UCSD-AML1 (cell line): ENCODE results near the gene MEIKIN.

Experiments used
- DNase-seq: peaks from one replicate; lab custom pipeline; 2025; ENCODE audit not compliant: unreplicated experiment; lab: John Stamatoyannopoulos, UW

MEIKIN gene

GRCh38 chr5:131773805-131774204, 171.7 kb downstream of the MEIKIN start:
- no peak for DNase-seq

DNA sequence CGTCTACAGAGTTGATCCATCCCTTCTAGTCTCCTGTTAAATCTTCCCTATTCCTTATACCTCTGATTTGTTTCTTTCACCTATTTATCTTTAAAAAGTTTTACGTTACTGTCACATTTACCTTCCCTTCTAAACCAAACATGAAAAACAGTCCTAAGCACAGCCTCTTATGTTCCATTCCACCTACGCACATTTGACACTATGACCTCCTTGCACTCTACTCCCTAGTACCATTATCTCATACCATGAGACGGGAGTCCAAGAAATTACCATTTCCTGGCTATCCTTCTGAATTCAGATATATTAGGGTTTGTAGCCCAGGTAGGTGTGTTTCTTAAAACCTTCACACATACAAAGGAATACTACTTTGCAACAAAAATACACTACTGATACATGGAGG, 173.8 kb downstream of the MEIKIN start:
- no peak for DNase-seq

GRCh38 chr5:131769961-131770360, 175.5 kb downstream of the MEIKIN start:
- no peak for DNase-seq

GRCh38 chr5:131769336-131769735, 176.1 kb downstream of the MEIKIN start:
- no peak for DNase-seq

DNA sequence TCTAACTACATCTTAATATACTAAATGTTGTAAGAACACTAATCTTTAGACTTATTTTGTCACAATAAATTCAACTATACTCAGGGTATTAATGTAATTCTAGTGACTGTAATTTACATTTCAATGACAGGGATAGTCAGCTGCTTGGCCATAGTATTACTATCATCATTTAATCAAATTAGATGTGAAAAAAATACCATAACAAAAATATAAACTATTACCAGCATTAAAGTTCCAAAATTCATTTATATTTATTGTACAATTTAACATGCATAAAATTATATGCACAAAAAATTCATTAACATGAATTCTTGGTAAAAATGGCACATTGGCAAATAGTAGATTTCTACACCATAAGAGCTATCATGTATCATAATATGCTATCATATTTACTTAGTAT, 177.6 kb downstream of the MEIKIN start:
- no peak for DNase-seq

GRCh38 chr5:131766689-131767088, 178.8 kb downstream of the MEIKIN start:
- no peak for DNase-seq

DNA sequence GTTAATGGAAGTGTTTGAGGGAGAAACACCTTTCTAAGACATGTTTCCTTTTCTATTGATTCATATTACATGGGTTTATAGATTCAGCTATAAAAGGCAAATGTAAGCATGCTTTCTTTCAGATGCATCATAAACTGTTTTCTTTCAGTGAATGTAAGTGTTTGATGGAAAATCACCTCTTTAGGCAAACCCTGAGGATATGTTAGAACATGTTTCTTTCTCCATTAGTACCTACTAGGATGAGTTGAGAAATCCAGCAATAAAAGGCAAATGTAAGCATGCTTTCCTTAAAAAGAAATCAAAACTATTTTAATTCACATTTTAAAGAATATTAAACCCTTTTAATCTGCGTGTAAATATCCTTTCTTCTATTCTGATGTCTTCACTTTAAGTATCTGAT, 180.2 kb downstream of the MEIKIN start:
- no peak for DNase-seq

DNA sequence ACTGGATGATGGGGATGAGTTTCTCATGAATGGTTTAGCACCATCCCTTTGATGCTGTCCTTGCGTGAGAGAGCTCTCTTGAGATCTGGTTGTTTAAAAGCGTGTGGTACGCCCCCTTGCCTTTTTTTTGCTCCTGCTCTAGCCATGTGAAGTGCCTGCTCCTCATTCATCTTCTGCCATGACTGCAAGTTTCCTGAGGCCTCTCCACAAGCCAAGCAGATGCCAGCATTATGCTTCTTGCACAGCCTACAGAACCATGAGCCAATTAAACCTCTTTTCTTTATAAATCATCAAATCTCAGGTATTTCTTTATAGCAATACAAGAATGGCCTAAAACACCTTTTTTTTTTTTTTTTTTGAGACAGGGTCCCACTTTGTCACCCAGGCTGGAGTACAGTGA, 181.5 kb downstream of the MEIKIN start:
- DNase-seq, result no peak

GRCh38 chr5:131760793-131761192, 184.7 kb downstream of the MEIKIN start:
- DNase-seq, result no peak

DNA sequence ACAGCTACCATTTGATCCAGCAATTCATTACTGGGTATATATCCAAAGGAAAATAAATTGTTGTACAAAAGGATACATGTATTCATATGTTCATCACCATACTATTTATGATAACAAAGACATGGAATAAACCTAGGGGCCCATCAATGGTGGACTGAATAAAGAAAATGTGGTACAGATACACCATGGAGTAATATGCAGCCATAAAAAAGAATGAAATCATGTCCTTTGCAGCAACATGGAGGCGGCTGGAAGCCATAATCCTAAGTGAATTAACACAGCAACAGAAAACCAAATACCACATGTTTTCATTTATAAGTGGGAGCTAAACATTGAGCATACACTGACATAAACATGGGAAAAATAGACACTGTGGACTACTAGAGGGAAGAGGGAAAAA, 185.8 kb downstream of the MEIKIN start:
- no peak for DNase-seq

GRCh38 chr5:131758520-131758900, 187.0 kb downstream of the MEIKIN start:
- DNase-seq, result no peak

- DNase-seq, result no peak
These were observed 187.5 kb downstream of the MEIKIN start for GRCh38 chr5:131757830-131758519.
